BLaER1 treated with 17β-estradiol and CSF1 and Interleukin-3, amounts not matched to agents 10 nM and 100 nM (cell line): ENCODE results near the gene ARHGEF33.

ENCODE experiments used
- H3K27ac ChIP-seq, 11 experiments: shearing (Covaris generic); formaldehyde crosslinking; 2 replicates each; pipeline ENCODE4 v1.8.1; 2022
- H3K27me3 ChIP-seq, 11 experiments: shearing (Covaris generic); formaldehyde crosslinking; 2 replicates each; pipeline ENCODE4 v1.8.1; 2022
- H3K36me3 ChIP-seq, 11 experiments: shearing (Covaris generic); formaldehyde crosslinking; 2 replicates each; pipeline ENCODE4 v1.8.1; 2022
- H3K4me1 ChIP-seq, 10 experiments: shearing (Covaris generic); formaldehyde crosslinking; 2 replicates each; pipeline ENCODE4 v1.8.1; 2022
- H3K4me2 ChIP-seq, 11 experiments: shearing (Covaris generic); formaldehyde crosslinking; 2 replicates each; pipeline ENCODE4 v1.8.1; 2022
- H3K4me3 ChIP-seq, 10 experiments: shearing (Covaris generic); formaldehyde crosslinking; 2 replicates each; pipeline ENCODE4 v1.8.1; 2022
- H3K9ac ChIP-seq, 11 experiments: shearing (Covaris generic); formaldehyde crosslinking; 2 replicates each; pipeline ENCODE4 v1.8.1; 2022
- H3K9me3 ChIP-seq, 11 experiments: shearing (Covaris generic); formaldehyde crosslinking; replicated peaks in 1 of 11; 2 replicates each; pipeline ENCODE4 v1.8.1; 2022
- H4K20me1 ChIP-seq, 11 experiments: shearing (Covaris generic); formaldehyde crosslinking; 2 replicates each; pipeline ENCODE4 v1.8.1; 2022
- Cebpa-rat ChIP-seq, 11 experiments: shearing (Covaris generic); IDR thresholded peaks; 2 replicates each; pipeline ENCODE4 v1.8.1; 2022

Gene ARHGEF33

GRCh38 chr2:38947241-38948239 lies 57.9 kb downstream of the ARHGEF33 start:
- H3K9me3 ChIP-seq = no peaks in the 10 kb centered on the region
- no peak overlapping the region for H3K4me3 ChIP-seq
- no peaks in the 10 kb centered on the region for H4K20me1 ChIP-seq
- no peak overlapping the region for H3K9ac ChIP-seq
- no peak overlapping the region for H3K4me2 ChIP-seq
- no peak for TF ChIP-seq Cebpa-rat (IDR thresholded peaks at IDR 0.05)
- H3K4me1 ChIP-seq = peaks cover 0 to 12% (median 0%) of the 10 kb centered on the region in 10 experiments; a peak in 6 of 20 replicates
- H3K36me3 ChIP-seq = no peaks in the 10 kb centered on the region
- H3K27ac ChIP-seq = no peak overlapping the region
- H3K27me3 ChIP-seq = no peaks in the 10 kb centered on the region

- peaks cover 0 to 12% (median 0%) of the 10 kb centered on the region in 10 experiments; a peak in 6 of 20 replicates for H3K4me1 ChIP-seq
- no peaks in the 10 kb centered on the region for H3K36me3 ChIP-seq
- no peak overlapping the region for H3K4me3 ChIP-seq
- no peaks in the 10 kb centered on the region for H3K27me3 ChIP-seq
- peak overlapping the region in 3 of 11 experiments; percentile 43 to 51 (median 43); a peak in 3 of 22 replicates for H3K4me2 ChIP-seq
- no peak overlapping the region for H3K27ac ChIP-seq
- no peak overlapping the region for H3K9ac ChIP-seq
- no peaks in the 10 kb centered on the region for H3K9me3 ChIP-seq
- no peaks in the 10 kb centered on the region for H4K20me1 ChIP-seq
- TF ChIP-seq Cebpa-rat (IDR thresholded peaks at IDR 0.05) = no peak
These were observed 58.8 kb downstream of the ARHGEF33 start for GRCh38 chr2:38948387-38948882.

- no peak for TF ChIP-seq Cebpa-rat (IDR thresholded peaks at IDR 0.05)
- no peaks in the 10 kb centered on the region for H3K27me3 ChIP-seq
- peak overlapping the region in 4 of 11 experiments; percentile 3 to 51 (median 43); a peak in 7 of 22 replicates for H3K4me2 ChIP-seq
- no peak overlapping the region for H3K4me3 ChIP-seq
- no peak overlapping the region for H3K9ac ChIP-seq
- H3K9me3 ChIP-seq = no peaks in the 10 kb centered on the region
- H3K4me1 ChIP-seq = peaks cover 0 to 12% (median 0%) of the 10 kb centered on the region in 10 experiments; a peak in 6 of 20 replicates
- H3K36me3 ChIP-seq = no peaks in the 10 kb centered on the region
- H4K20me1 ChIP-seq = no peaks in the 10 kb centered on the region
- no peak overlapping the region for H3K27ac ChIP-seq
These were observed 59.3 kb downstream of the ARHGEF33 start for GRCh38 chr2:38948995-38949394.

GRCh38 chr2:38951766-38952165 lies 62.1 kb downstream of the ARHGEF33 start:
- Histone ChIP-seq H3K27ac (no peak overlapping the region), H3K36me3 (no peaks in the 10 kb centered on the region)

GRCh38 chr2:38957972-38958371 lies 68.3 kb downstream of the ARHGEF33 start:
- TF ChIP-seq Cebpa-rat (IDR thresholded peaks at IDR 0.05) = no peak
- Histone ChIP-seq H3K9ac (no peak overlapping the region), H3K27me3 (no peaks in the 10 kb centered on the region), H3K36me3 (no peaks in the 10 kb centered on the region), H3K27ac (no peak overlapping the region), H4K20me1 (no peaks in the 10 kb centered on the region), H3K4me1 (peaks cover 6 to 11% (median 9%) of the 10 kb centered on the region in 10 experiments; a peak in 18 of 20 replicates), H3K4me3 (no peak overlapping the region), H3K4me2 (no peak overlapping the region), H3K9me3 (peaks cover 15 to 19% (median 18%) of the 10 kb centered on the region in 11 experiments; a peak in 21 of 22 replicates)

More at GRCh38 chr2:38951766-38952165, 62.1 kb downstream of the ARHGEF33 start:
- H3K4me3 ChIP-seq = no peak overlapping the region
- no peaks in the 10 kb centered on the region for H4K20me1 ChIP-seq
- peaks cover 0 to 12% (median 0%) of the 10 kb centered on the region in 10 experiments; a peak in 6 of 20 replicates for H3K4me1 ChIP-seq
- no peaks in the 10 kb centered on the region for H3K9me3 ChIP-seq
- TF ChIP-seq Cebpa-rat (IDR thresholded peaks at IDR 0.05) = no peak
- H3K27me3 ChIP-seq = no peaks in the 10 kb centered on the region
- no peak overlapping the region for H3K4me2 ChIP-seq
- H3K9ac ChIP-seq = no peak overlapping the region

- no peaks in the 10 kb centered on the region for H4K20me1 ChIP-seq
- no peaks in the 10 kb centered on the region for H3K36me3 ChIP-seq
- no peak overlapping the region for H3K9ac ChIP-seq
- H3K27ac ChIP-seq = no peak overlapping the region
- H3K9me3 ChIP-seq = peaks cover 15 to 19% (median 18%) of the 10 kb centered on the region in 11 experiments; a peak in 21 of 22 replicates
- no peak for TF ChIP-seq Cebpa-rat (IDR thresholded peaks at IDR 0.05)
- no peaks in the 10 kb centered on the region for H3K27me3 ChIP-seq
- no peak overlapping the region for H3K4me2 ChIP-seq
- no peak overlapping the region for H3K4me3 ChIP-seq
- peaks cover 6 to 11% (median 9%) of the 10 kb centered on the region in 10 experiments; a peak in 18 of 20 replicates for H3K4me1 ChIP-seq
These were observed 69.8 kb downstream of the ARHGEF33 start for GRCh38 chr2:38959466-38959865.

- H3K9ac ChIP-seq = no peak overlapping the region
These were observed 70.4 kb downstream of the ARHGEF33 start for GRCh38 chr2:38959938-38960608.

GRCh38 chr2:38960609-38961320 lies 71.1 kb downstream of the ARHGEF33 start:
- H3K4me3 ChIP-seq = no peak overlapping the region
- no peak for TF ChIP-seq Cebpa-rat (IDR thresholded peaks at IDR 0.05)
- no peak overlapping the region for H3K9ac ChIP-seq
- H3K4me1 ChIP-seq = peaks cover 6 to 11% (median 9%) of the 10 kb centered on the region in 10 experiments; a peak in 18 of 20 replicates
- no peak overlapping the region for H3K27ac ChIP-seq
- H3K9me3 ChIP-seq = peaks cover 15 to 19% (median 18%) of the 10 kb centered on the region in 11 experiments; a peak in 21 of 22 replicates
- no peaks in the 10 kb centered on the region for H3K36me3 ChIP-seq
- H3K27me3 ChIP-seq = no peaks in the 10 kb centered on the region
- H4K20me1 ChIP-seq = no peaks in the 10 kb centered on the region
- H3K4me2 ChIP-seq = no peak overlapping the region

More at GRCh38 chr2:38959938-38960608, 70.4 kb downstream of the ARHGEF33 start:
- Histone ChIP-seq H3K4me2 (no peak overlapping the region), H3K4me1 (peaks cover 6 to 11% (median 9%) of the 10 kb centered on the region in 10 experiments; a peak in 18 of 20 replicates), H3K36me3 (no peaks in the 10 kb centered on the region), H3K27me3 (no peaks in the 10 kb centered on the region), H3K4me3 (no peak overlapping the region), H3K27ac (no peak overlapping the region), H4K20me1 (no peaks in the 10 kb centered on the region), H3K9me3 (peaks cover 15 to 19% (median 18%) of the 10 kb centered on the region in 11 experiments; a peak in 21 of 22 replicates)
- TF ChIP-seq Cebpa-rat (IDR thresholded peaks at IDR 0.05) = no peak
